B cell (primary cell): ENCODE results near the gene ATP8A2. TPM values are rescaled to one million over a fixed set of nuclear protein-coding genes. Genes with fewer than 3 reads are reported as not detected.
A peak's percentile ranks its signal among the peaks of the same experiment; 100 is the strongest.

Experiments used
- ATAC-seq: fragments of 200-7000 bp; cut with Tn5 transposase; one replicate; pipeline ENCODE4 v1.10.0; 2021; ENCODE audit warnings: low read depth, mild to moderate bottlenecking, moderate number of reproducible peaks, moderate library complexity
- CTCF ChIA-PET: fragments of 350-600 bp; sonication (Branson Sonifier 250); formaldehyde crosslinking; loops from one replicate; lab custom pipeline; 2021; ENCODE audit warnings: antibody characterized with exemption, inconsistent platforms; lab: Charles Lee
- POLR2A ChIA-PET: fragments of 350-600 bp; sonication (Branson Sonifier 250); formaldehyde crosslinking; loops from one replicate; lab custom pipeline; 2021; ENCODE audit warnings: antibody characterized with exemption; lab: Charles Lee
- DNase-seq: peaks from one replicate; pipeline ENCODE4 v3.0.0; 2013
- H2AFZ ChIP-seq: 2 replicates; pipeline ENCODE4 v1.6.1; 2012; ENCODE audit warnings: mild to moderate bottlenecking, low read depth, low read length; ENCODE audit not compliant: insufficient read depth, poor library complexity, severe bottlenecking
- H3K27ac ChIP-seq, 2 donors: 1 replicate in 1 of 2; 2 replicates in 1 of 2; pipeline ENCODE4 v1.5.1; 2012 to 2013; ENCODE audit warnings: low read length in 2 of 2, mild to moderate bottlenecking in 2 of 2, moderate library complexity in 1 of 2
- H3K27me3 ChIP-seq, 4 experiments: fragments of 200-600 bp in 1 of 4; sonication (generic) in 1 of 4; replicated peaks in 1 of 4; 1 replicate in 2 of 4; 2 replicates in 2 of 4; pipeline versions ENCODE4 v1.6.1 to v1.7.0; 2013 to 2016; ENCODE audit warnings: low read length in 3 of 4, mild to moderate bottlenecking in 2 of 4, mixed read lengths in 1 of 4, moderate library complexity in 1 of 4; ENCODE audit not compliant: insufficient read depth in 4 of 4, control insufficient read depth in 3 of 4; ENCODE audit errors: control extremely low read depth in 1 of 4
- H3K36me3 ChIP-seq, 2 experiments: replicated peaks in 1 of 2; 1 replicate in 1 of 2; 2 replicates in 1 of 2; pipeline versions ENCODE4 v1.6.1 to v1.7.1; 2013; ENCODE audit warnings: low read length in 1 of 2; ENCODE audit not compliant: insufficient read depth in 2 of 2, control insufficient read depth in 1 of 2; ENCODE audit errors: control extremely low read depth in 1 of 2, extremely low read depth in 1 of 2
- H3K4me1 ChIP-seq, 2 donors: fragments of 200-600 bp in 1 of 2; sonication (generic) in 1 of 2; 1 replicate in 1 of 2; 2 replicates in 1 of 2; pipeline versions ENCODE4 v1.5.1 to v1.6.1; 2013 to 2017; ENCODE audit warnings: low read length in 2 of 2; ENCODE audit not compliant: control insufficient read depth in 2 of 2, insufficient read depth in 2 of 2
- H3K4me2 ChIP-seq: replicated peaks from 2 replicates; pipeline ENCODE3; 2012; ENCODE audit warnings: mild to moderate bottlenecking, low read depth, low read length; ENCODE audit not compliant: poor library complexity, severe bottlenecking
- H3K4me3 ChIP-seq, 5 experiments: fragments of 200-600 bp in 1 of 5; sonication (generic) in 1 of 5; 1 replicate in 3 of 5; 2 replicates in 2 of 5; pipeline versions ENCODE4 v1.5.1 to v1.7.0; 2011 to 2016; ENCODE audit warnings: low read length in 4 of 5, mild to moderate bottlenecking in 4 of 5, low read depth in 2 of 5, control low read depth in 1 of 5, moderate library complexity in 1 of 5; ENCODE audit not compliant: insufficient read depth in 1 of 5; ENCODE audit errors: control extremely low read depth in 1 of 5, extremely low read depth in 1 of 5
- H3K79me2 ChIP-seq: fragments of 200-600 bp; sonication (generic); one replicate; pipeline ENCODE4 v1.6.0; 2016; ENCODE audit warnings: low read length; ENCODE audit not compliant: control insufficient read depth, insufficient read depth
- H3K9ac ChIP-seq: fragments of 200-600 bp; sonication (generic); 2 replicates; pipeline ENCODE4 v1.6.1; 2017; ENCODE audit warnings: mild to moderate bottlenecking, low read length, moderate library complexity
- H3K9me3 ChIP-seq, 3 donors: one replicate each; pipeline versions ENCODE4 v1.6.1 to v1.7.1; 2013; ENCODE audit warnings: low read length in 2 of 3; ENCODE audit not compliant: control insufficient read depth in 2 of 3, insufficient read depth in 1 of 3; ENCODE audit errors: control extremely low read depth in 1 of 3
- H4K20me1 ChIP-seq: 2 replicates; pipeline ENCODE4 v1.6.0; 2012; ENCODE audit warnings: mild to moderate bottlenecking, low read length; ENCODE audit not compliant: insufficient read depth, control insufficient read depth, poor library complexity, severe bottlenecking
- H3K27ac Mint-ChIP-seq: one replicate; pipeline ENCODE4 v1.8.0; 2021; ENCODE audit warnings: mixed read lengths
- H3K27me3 Mint-ChIP-seq: one replicate; pipeline ENCODE4 v1.8.0; 2021; ENCODE audit warnings: mixed read lengths
- H3K4me1 Mint-ChIP-seq: one replicate; pipeline ENCODE4 v1.8.0; 2021; ENCODE audit warnings: mixed read lengths
- H3K4me3 Mint-ChIP-seq: one replicate; pipeline ENCODE4 v1.8.0; 2021; ENCODE audit warnings: mixed read lengths
- H3K9me3 Mint-ChIP-seq: one replicate; pipeline ENCODE4 v1.8.0; 2022; ENCODE audit warnings: mixed read lengths; ENCODE audit not compliant: insufficient read depth
- CTCF ChIP-seq: fragments of 200-600 bp; IDR thresholded peaks from one replicate; pipeline ENCODE4 v1.8.0; 2022; ENCODE audit warnings: antibody characterized with exemption, mild to moderate bottlenecking
- EZH2 ChIP-seq: IDR thresholded peaks from 2 replicates; pipeline ENCODE4 v1.6.1; 2012; ENCODE audit warnings: borderline replicate concordance, low read depth, mild to moderate bottlenecking, moderate library complexity, low read length; ENCODE audit not compliant: insufficient read depth, poor library complexity, severe bottlenecking
- whole genome bisulfite sequencing: methylation state at CpG from one replicate; pipeline ENCODE4 v1.1.5; 2013; ENCODE audit warnings: missing lambda C conversion rate; ENCODE audit not compliant: insufficient coverage; 5-methylcytosine and 5-hydroxymethylcytosine counted together
- intact Hi-C: fragments of 100-400 bp; cut with micrococcal nuclease; formaldehyde crosslinking; loops from one replicate; pipeline ENCODE4 v1.10.0; 2022
- polyA plus RNA-seq: library from polyadenylated mRNA; depleted of rRNA; stranded (reverse); fragments of >200 nt; gene quantifications from 2 replicates; pipeline ENCODE4 v1.2.3, GENCODE V29; 2012
- total RNA-seq, 2 donors: library from RNA; stranded (reverse); fragments of 120-200 nt in 1 of 2; gene quantifications; 1 replicate in 1 of 2; 2 replicates in 1 of 2; pipeline versions ENCODE4 v1.2.3 to v1.2.4, GENCODE V29; 2013 to 2022

The ATP8A2 gene
- total and polyA plus RNA-seq, 2 donors (not counting 1 experiment from before 2014, with no cell fraction given), result not detected

- peak; percentile 5 for DNase-seq
- CTCF ChIA-PET, result no interaction called here
- ATAC-seq, result no peak
Measured at GRCh38 chr13:26051231-26051656, 679.5 kb downstream of the ATP8A2 start.

More at GRCh38 chr13:26051231-26051656, 679.5 kb downstream of the ATP8A2 start:
- Histone ChIP-seq H3K4me2 (peak overlapping the region; percentile 57), H3K27ac (no peak overlapping the region), H3K79me2 (no peaks in the 10 kb centered on the region), H3K9me3 (peaks cover 0 to 11% (median 0%) of the 10 kb centered on the region in 3 donors), H3K9ac (no peak overlapping the region), H3K4me3 (peak overlapping the region in 2 of 5 experiments; percentile 9 to 19), H3K27me3 (peaks cover 0 to 45% (median 25%) of the 10 kb centered on the region in 4 experiments), H3K4me1 (peaks cover 5 to 18% of the 10 kb centered on the region in 2 donors), H4K20me1 (no peaks in the 10 kb centered on the region), H3K36me3 (no peaks in the 10 kb centered on the region), H2AFZ (peak overlapping the region; percentile 42)
- H3K4me1 Mint-ChIP-seq, result peaks cover 8% of the 10 kb centered on the region
- no peak overlapping the region for H3K27ac Mint-ChIP-seq
- H3K27me3 Mint-ChIP-seq, result peaks cover 37% of the 10 kb centered on the region
- POLR2A ChIA-PET, result no interaction called here
- TF ChIP-seq EZH2 (no peak), CTCF (no peak)
- no peaks in the 10 kb centered on the region for H3K9me3 Mint-ChIP-seq
- WGBS, result 6% methylated on average over 45 of the region's 45 CpGs
- no peak overlapping the region for H3K4me3 Mint-ChIP-seq
- intact Hi-C loops, result no loop called here
